Adrenal gland (tissue), 12 donors: ENCODE measurements around the gene MICU2. TPM values are rescaled to one million over a fixed set of nuclear protein-coding genes. Genes with fewer than 3 reads are reported as not detected.

Experiments
- DNase-seq, 7 donors: peaks; one replicate each; pipeline ENCODE4 v3.0.0-alpha.2; 2019 to 2020
- H3K27ac ChIP-seq, 5 donors: fragments of 200-600 bp; sonication (generic) in 4 of 5; 1 replicate in 3 of 5; 2 replicates in 2 of 5; pipeline versions ENCODE4 v1.5.1 to v1.8.0; 2016 to 2020; ENCODE audit warnings: mild to moderate bottlenecking in 1 of 5
- H3K27me3 ChIP-seq: fragments of 200-600 bp; 2 replicates; pipeline ENCODE4 v1.8.0; 2021
- H3K36me3 ChIP-seq, 2 donors: fragments of 200-600 bp; replicated peaks in 1 of 2; 1 replicate in 1 of 2; 2 replicates in 1 of 2; pipeline versions ENCODE4 v1.5.1 to v1.8.0; 2018 to 2022
- H3K4me1 ChIP-seq, 2 donors: fragments of 200-600 bp; replicated peaks in 1 of 2; 1 replicate in 1 of 2; 2 replicates in 1 of 2; pipeline versions ENCODE4 v1.5.1 to v1.8.0; 2018 to 2021
- H3K4me3 ChIP-seq, 4 donors: fragments of 200-600 bp; sonication (generic) in 3 of 4; one replicate each; pipeline ENCODE4 v1.5.1; 2016 to 2018
- H3K9me3 ChIP-seq, 3 donors: fragments of 200-600 bp; sonication (generic) in 1 of 3; replicated peaks in 1 of 3; 1 replicate in 2 of 3; 2 replicates in 1 of 3; pipeline versions ENCODE4 v1.5.1 to v1.8.0; 2016 to 2021
- POLR2A ChIP-seq, 2 donors: fragments of 450-650 bp; IDR thresholded peaks; one replicate each; pipeline ENCODE4 v1.6.1; 2017; ENCODE audit warnings: antibody characterized with exemption in 2 of 2, mild to moderate bottlenecking in 2 of 2, moderate library complexity in 1 of 2
- WGBS, 4 donors: extraction: QIAGEN DNeasy Blood & Tissue Kit in 2 of 4; methylation state at CpG; one replicate each; pipeline versions ENCODE4 v1.1.5 to v1.1.7; 2013 to 2017; 5-methylcytosine and 5-hydroxymethylcytosine counted together
- intact Hi-C, 2 donors: fragments of 100-400 bp; cut with DNase I; formaldehyde crosslinking; loops; one replicate each; pipeline versions ENCODE4 v1.14.1 to v1.15.0; 2022 to 2023
- polyA plus RNA-seq, 3 donors: library from polyadenylated mRNA; stranded (reverse); fragments of 200-250 nt in 2 of 3; fragments of 350-450 nt in 1 of 3; fragmentation: Illumina TruSeq in 1 of 3; extraction: RNeasy Lipid Tissue Mini Kit (QIAGEN cat#74804) in 1 of 3; gene quantifications; one replicate each; pipeline ENCODE4 v1.2.3, GENCODE V29; 2013 to 2014
- total RNA-seq, 9 donors: library from RNA; depleted of rRNA in 4 of 9; stranded (reverse); fragments of >200 nt in 4 of 9; fragments of 120-200 nt in 1 of 9; fragmentation: NEBNext Ultra II Directional in 1 of 9; extraction: Animal tissue kit (Norgen Biotek cat#: 25700) in 1 of 9; gene quantifications; one replicate each; pipeline versions ENCODE4 v1.1.0 to v1.2.4, GENCODE V29; 2013 to 2023
- TF ChIP-seq, protein P1 (sequence below), 6 experiments: fragments of 450-650 bp in 4 of 6; fragments of 200-600 bp in 2 of 6; sonication (generic) in 1 of 6; IDR thresholded peaks; 1 replicate in 5 of 6; 2 replicates in 1 of 6; pipeline versions ENCODE4 v1.5.1 to v1.8.0; 2016 to 2021; ENCODE audit warnings: antibody characterized with exemption in 6 of 6, mild to moderate bottlenecking in 2 of 6, moderate library complexity in 1 of 6
- donor health status: healthy with polysubstance abuse.
- donor health status: Bipolar disorder and iron deficiency.
- donor health status: DM: yes; HTN: yes; CAD: no.
- donor health status: DM: no; HTN: no; CAD: no.
- donor health status: DM: no; HTN: no; CAD: no.
- donor health status: DM: yes; HTN: yes; CAD: no.

MICU2 gene
- total and polyA plus RNA-seq, 12 donors = 39.7 to 157 (median 59.7) TPM

DNA sequence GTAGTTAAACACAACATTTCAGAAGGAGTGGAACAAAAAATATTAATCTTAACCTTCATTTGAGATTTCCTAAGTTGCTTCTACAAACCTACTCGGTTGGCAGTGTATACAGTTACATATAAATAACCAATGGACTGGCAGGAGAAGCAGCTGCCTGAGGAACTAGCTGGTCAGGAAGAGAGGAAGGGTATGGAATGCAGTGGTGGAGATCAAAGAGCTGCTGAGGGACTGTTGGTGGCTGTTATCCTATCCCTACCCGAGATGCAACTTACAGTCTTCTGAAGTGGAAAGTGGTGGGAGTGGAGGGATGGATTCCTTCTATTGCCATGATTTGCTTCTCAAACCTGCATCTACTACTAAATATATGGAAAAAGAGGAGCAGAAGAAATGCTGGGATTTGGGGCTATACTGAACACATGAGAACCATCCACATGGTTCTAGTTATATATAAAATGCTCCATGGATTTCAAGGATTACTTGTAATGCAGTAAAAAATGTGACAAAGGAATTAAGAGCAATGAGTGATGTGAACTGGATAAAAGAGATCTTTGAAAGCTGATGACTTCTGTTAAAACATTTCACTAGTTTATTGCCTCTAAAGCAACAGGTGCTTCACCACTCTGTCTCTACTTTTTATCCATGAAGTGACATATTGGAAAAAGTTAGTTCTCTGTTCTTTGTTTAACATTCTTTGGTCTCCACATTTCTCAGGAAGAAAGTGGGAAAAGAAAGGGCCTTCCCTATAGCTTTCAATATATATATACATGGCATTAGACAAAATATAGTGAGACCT lies 29.9 kb downstream of the MICU2 start:
- Histone ChIP-seq H3K9me3 (no peaks in the 10 kb centered on the region), H3K36me3 (no peaks in the 10 kb centered on the region), H3K27ac (no peak overlapping the region), H3K27me3 (no peaks in the 10 kb centered on the region), H3K4me1 (peaks cover 0 to 5% of the 10 kb centered on the region in 2 donors), H3K4me3 (no peak overlapping the region)
- TF ChIP-seq POLR2A (IDR thresholded peaks at IDR 0.05) = no peak
- TF ChIP-seq, protein P1, sequence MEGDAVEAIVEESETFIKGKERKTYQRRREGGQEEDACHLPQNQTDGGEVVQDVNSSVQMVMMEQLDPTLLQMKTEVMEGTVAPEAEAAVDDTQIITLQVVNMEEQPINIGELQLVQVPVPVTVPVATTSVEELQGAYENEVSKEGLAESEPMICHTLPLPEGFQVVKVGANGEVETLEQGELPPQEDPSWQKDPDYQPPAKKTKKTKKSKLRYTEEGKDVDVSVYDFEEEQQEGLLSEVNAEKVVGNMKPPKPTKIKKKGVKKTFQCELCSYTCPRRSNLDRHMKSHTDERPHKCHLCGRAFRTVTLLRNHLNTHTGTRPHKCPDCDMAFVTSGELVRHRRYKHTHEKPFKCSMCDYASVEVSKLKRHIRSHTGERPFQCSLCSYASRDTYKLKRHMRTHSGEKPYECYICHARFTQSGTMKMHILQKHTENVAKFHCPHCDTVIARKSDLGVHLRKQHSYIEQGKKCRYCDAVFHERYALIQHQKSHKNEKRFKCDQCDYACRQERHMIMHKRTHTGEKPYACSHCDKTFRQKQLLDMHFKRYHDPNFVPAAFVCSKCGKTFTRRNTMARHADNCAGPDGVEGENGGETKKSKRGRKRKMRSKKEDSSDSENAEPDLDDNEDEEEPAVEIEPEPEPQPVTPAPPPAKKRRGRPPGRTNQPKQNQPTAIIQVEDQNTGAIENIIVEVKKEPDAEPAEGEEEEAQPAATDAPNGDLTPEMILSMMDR (IDR thresholded peaks at IDR 0.05) = no peak
- intact Hi-C loops = no loop called here
- WGBS, 4 donors = 80 to 91% (median 84%) methylated on average over 2 of the region's 2 CpGs
- no peak for DNase-seq

DNA sequence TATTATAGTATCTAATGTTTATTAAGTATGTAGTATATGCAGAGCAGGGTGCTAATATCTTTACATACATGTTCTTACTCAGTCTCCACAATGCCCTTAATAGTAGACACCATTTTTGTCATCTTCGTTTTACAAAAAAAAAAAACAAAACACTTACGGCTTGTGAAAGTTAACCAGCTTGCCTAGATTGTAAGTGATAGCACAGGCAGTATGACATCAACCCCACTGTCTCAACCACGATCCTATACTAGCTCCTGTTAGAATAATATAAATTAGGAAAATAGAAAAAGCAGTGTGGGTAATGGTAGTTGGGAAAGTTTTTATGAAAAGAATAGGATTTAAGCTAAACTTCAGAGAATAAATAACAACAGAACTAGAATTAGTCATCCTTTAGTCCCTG lies 34.3 kb downstream of the MICU2 start:
- no peak for DNase-seq
- H3K4me1 ChIP-seq = no peaks in the 10 kb centered on the region
- WGBS, 4 donors = 87 to 96% (median 95%) methylated on average over 3 of the region's 3 CpGs
- no peaks in the 10 kb centered on the region for H3K27me3 ChIP-seq
- TF ChIP-seq, protein P1 (IDR thresholded peaks at IDR 0.05) = no peak
- no peak for TF ChIP-seq POLR2A (IDR thresholded peaks at IDR 0.05)
- no peaks in the 10 kb centered on the region for H3K36me3 ChIP-seq
- no peak overlapping the region for H3K27ac ChIP-seq
- no peak overlapping the region for H3K4me3 ChIP-seq
- intact Hi-C loops = no loop called here
- H3K9me3 ChIP-seq = no peaks in the 10 kb centered on the region

DNA sequence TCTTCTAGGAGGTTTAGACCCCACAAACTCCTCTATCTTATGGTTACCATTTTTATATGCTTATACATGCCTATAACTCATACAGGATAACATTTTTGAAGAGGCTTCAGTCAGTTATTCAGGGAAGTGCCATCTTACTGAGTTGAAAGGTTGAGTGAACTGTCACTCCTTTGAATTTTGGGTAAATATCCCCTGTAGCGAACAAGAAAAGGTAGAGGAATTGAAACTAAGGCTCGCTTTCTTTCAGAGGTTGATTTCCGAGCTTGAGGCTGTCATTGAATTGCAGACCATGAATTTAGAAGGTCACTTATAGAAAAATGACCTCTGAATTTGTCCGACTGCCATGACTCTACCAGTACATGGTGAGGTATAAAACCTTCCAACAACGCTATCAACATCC lies 35.1 kb downstream of the MICU2 start:
- Histone ChIP-seq H3K36me3 (no peaks in the 10 kb centered on the region), H3K27me3 (no peaks in the 10 kb centered on the region), H3K4me3 (no peak overlapping the region), H3K27ac (no peak overlapping the region), H3K9me3 (no peaks in the 10 kb centered on the region), H3K4me1 (no peaks in the 10 kb centered on the region)
- intact Hi-C loops = no loop called here
- TF ChIP-seq, protein P1 (IDR thresholded peaks at IDR 0.05) = no peak
- no peak for TF ChIP-seq POLR2A (IDR thresholded peaks at IDR 0.05)
- DNase-seq = no peak
- 95 to 98% (median 97%) methylated on average over 5 of the region's 5 CpGs for WGBS, 4 donors

GRCh38 chr13:21567714-21568113 lies 36.3 kb downstream of the MICU2 start:
- no peaks in the 10 kb centered on the region for H3K36me3 ChIP-seq
- H3K4me1 ChIP-seq = no peaks in the 10 kb centered on the region
- H3K9me3 ChIP-seq = no peaks in the 10 kb centered on the region
- TF ChIP-seq, protein P1 (IDR thresholded peaks at IDR 0.05) = no peak
- TF ChIP-seq POLR2A (IDR thresholded peaks at IDR 0.05) = no peak
- WGBS, 4 donors = 85 to 90% (median 88%) methylated on average over 2 of the region's 2 CpGs
- no peak overlapping the region for H3K27ac ChIP-seq
- H3K27me3 ChIP-seq = no peaks in the 10 kb centered on the region
- H3K4me3 ChIP-seq = no peak overlapping the region
- intact Hi-C loops = no loop called here
- no peak for DNase-seq
